ENCODE measurements around the gene VDAC2.

VDAC2 gene

DNA sequence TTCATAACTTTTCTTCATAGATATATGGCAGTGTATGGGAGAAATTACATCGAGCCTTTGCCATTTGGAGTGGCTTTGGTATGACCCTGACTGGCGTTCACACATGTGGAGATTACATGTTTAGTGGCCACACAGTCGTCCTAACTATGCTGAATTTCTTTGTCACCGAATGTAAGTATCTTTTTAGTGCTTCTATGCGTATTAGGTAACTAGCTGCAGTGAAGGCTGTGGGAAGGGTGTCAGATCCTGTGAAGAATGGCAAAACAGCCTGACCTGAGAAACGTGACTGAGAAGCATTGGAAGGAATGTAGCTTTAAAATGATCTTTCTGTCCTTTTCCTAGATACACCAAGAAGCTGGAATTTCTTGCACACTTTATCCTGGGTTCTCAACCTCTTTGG lies 34.5 kb upstream of the VDAC2 start:
- TF ChIP-seq, protein P1, sequence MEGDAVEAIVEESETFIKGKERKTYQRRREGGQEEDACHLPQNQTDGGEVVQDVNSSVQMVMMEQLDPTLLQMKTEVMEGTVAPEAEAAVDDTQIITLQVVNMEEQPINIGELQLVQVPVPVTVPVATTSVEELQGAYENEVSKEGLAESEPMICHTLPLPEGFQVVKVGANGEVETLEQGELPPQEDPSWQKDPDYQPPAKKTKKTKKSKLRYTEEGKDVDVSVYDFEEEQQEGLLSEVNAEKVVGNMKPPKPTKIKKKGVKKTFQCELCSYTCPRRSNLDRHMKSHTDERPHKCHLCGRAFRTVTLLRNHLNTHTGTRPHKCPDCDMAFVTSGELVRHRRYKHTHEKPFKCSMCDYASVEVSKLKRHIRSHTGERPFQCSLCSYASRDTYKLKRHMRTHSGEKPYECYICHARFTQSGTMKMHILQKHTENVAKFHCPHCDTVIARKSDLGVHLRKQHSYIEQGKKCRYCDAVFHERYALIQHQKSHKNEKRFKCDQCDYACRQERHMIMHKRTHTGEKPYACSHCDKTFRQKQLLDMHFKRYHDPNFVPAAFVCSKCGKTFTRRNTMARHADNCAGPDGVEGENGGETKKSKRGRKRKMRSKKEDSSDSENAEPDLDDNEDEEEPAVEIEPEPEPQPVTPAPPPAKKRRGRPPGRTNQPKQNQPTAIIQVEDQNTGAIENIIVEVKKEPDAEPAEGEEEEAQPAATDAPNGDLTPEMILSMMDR (IDR thresholded peaks at IDR 0.05; ENCODE audit: low read depth, low read length, missing control alignments): no peak

GRCh38 chr10:75176736-75177135 lies 33.9 kb upstream of the VDAC2 start:
- TF ChIP-seq, protein P1 (IDR thresholded peaks at IDR 0.05; ENCODE audit: low read depth, low read length, missing control alignments): no peak
- DNase-seq (ENCODE audit: extremely low read depth, low read depth): no peak
- H3K4me3 ChIP-seq (replicated peaks; ENCODE audit: low read depth, low read length): no peak overlapping the region

More for the DNA sequence above, 34.5 kb upstream of the VDAC2 start:
- DNase-seq (ENCODE audit: extremely low read depth, low read depth): no peak
- H3K4me3 ChIP-seq (replicated peaks; ENCODE audit: low read depth, low read length): no peak overlapping the region

DNA sequence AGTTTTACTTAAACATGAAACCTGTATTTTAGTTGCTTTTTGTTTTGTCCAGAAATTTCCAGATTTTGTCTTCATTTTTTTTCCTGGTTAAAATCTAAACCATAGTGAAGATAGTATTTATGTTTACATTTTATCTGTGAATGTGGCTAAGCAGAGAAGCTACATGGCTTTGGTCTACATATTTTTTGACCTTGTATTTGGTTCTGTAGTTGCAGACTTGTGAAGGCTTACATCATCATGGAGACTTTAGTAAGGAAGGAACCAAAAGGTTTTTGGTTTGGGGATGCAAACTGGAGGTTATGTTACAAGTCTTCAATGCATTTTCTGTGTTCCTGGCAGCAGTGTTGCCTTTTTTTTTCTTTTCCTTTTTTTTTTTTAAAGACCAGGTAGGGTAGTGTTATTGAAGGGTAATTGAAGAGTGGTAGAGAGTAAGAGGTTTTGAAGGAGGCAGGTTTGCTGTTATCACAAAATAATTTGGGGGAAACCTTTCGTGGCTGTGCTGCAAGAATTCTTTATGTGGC lies 30.9 kb upstream of the VDAC2 start:
- TF ChIP-seq, protein P1 (IDR thresholded peaks at IDR 0.05; ENCODE audit: low read depth, low read length, missing control alignments): no peak
- H3K4me3 ChIP-seq (replicated peaks; ENCODE audit: low read depth, low read length): no peak overlapping the region
- DNase-seq (ENCODE audit: extremely low read depth, low read depth): no peak

DNA sequence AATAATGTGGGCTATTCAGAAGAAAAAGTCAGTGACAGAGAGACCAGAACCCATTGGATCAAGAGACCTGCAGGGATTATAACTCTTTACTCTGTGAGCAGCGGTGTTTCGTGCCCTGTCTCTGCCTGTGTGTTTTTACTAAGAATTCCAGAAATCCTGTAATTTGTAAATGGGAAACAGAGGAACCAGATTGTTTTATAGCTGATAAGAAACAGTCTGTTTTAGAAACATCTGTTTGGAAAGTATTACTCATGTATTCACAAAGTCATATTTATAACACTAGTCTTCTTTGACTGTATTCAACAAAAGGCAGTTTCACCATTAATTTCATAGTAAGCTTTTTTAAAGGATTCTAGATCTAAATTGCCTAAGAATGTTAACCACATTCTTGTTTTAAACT lies 30.0 kb upstream of the VDAC2 start:
- no peak overlapping the region for H3K4me3 ChIP-seq (replicated peaks; ENCODE audit: low read depth, low read length)
- no peak for DNase-seq (ENCODE audit: extremely low read depth, low read depth)
- TF ChIP-seq, protein P1 (IDR thresholded peaks at IDR 0.05; ENCODE audit: low read depth, low read length, missing control alignments): no peak

DNA sequence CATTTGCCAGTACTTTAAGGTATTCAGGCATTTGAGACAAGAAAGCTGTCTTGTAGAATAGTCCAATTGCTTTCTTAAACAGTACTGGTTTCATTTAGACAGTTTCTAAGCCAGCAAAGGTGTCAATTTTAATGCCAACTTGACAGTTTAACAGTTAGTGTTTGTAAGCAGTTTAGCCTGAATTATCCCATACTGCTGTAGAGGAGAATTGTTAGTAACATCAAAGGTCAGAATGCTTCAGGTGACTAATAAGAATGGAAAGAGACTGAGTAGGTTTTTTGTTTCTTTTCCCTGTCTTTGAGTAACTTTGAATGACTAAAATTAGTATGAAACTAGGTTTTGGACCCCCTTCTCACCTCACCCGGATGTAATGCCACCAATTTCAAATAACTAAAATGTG lies 29.5 kb upstream of the VDAC2 start:
- no peak overlapping the region for H3K4me3 ChIP-seq (replicated peaks; ENCODE audit: low read depth, low read length)
- TF ChIP-seq, protein P1 (IDR thresholded peaks at IDR 0.05; ENCODE audit: low read depth, low read length, missing control alignments): no peak
- no peak for DNase-seq (ENCODE audit: extremely low read depth, low read depth)

DNA sequence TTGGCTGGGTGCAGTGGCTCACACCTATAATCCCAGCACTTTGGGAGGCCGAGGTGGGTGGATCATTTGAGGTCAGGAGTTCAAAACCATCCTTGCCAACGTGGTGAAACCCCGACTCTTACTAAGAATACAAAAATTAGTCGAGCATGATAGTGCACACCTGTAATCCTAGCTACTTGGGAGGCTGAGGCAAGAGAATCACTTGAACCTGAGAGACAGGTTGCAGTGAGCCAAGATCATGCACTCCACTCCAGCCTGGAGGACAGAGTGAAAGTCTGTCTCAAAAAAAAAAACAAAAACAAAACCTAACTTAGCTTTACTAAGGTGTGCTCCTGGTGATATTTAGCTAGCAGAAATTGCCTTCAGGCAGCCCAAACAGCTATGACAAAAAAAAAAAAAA lies 24.3 kb upstream of the VDAC2 start:
- no peak overlapping the region for H3K4me3 ChIP-seq (replicated peaks; ENCODE audit: low read depth, low read length)

More for the DNA sequence above, 24.3 kb upstream of the VDAC2 start:
- DNase-seq (ENCODE audit: extremely low read depth, low read depth): no peak
- TF ChIP-seq, protein P1 (IDR thresholded peaks at IDR 0.05; ENCODE audit: low read depth, low read length, missing control alignments): no peak

All from HFF-Myc (cell line).